Aorta (tissue), 5 donors: ENCODE results near the gene C10orf90. TPM values are rescaled to one million over a fixed set of nuclear protein-coding genes. Genes with fewer than 3 reads are reported as not detected.

Experiments used
- ATAC-seq: fragments of 200-7000 bp; cut with Tn5 transposase; one replicate; pipeline ENCODE4 v1.9.1; 2022; ENCODE audit warnings: moderate library complexity; ENCODE audit not compliant: low FRiP score
- DNase-seq, 2 donors: peaks; one replicate each; pipeline ENCODE4 v3.0.0-alpha.2; 2020
- H3K27ac ChIP-seq, 2 donors: one replicate each; pipeline ENCODE4 v1.5.1; 2013; ENCODE audit warnings: low read length in 2 of 2, mild to moderate bottlenecking in 2 of 2, moderate library complexity in 2 of 2, control low read depth in 1 of 2, inconsistent platforms in 1 of 2, low read depth in 1 of 2
- H3K27me3 ChIP-seq, 2 donors: one replicate each; pipeline ENCODE4 v1.6.1; 2013; ENCODE audit warnings: control low read depth in 1 of 2, low read length in 1 of 2, mild to moderate bottlenecking in 1 of 2, moderate library complexity in 1 of 2; ENCODE audit not compliant: insufficient read depth in 2 of 2, control insufficient read depth in 1 of 2
- H3K36me3 ChIP-seq, 2 donors: one replicate each; pipeline ENCODE4 v1.6.1; 2013; ENCODE audit warnings: control low read depth in 1 of 2, low read length in 1 of 2, mild to moderate bottlenecking in 1 of 2; ENCODE audit not compliant: insufficient read depth in 2 of 2, control insufficient read depth in 1 of 2
- H3K4me1 ChIP-seq, 2 donors: one replicate each; pipeline ENCODE4 v1.6.1; 2013; ENCODE audit warnings: low read length in 2 of 2, control low read depth in 1 of 2, mild to moderate bottlenecking in 1 of 2, moderate library complexity in 1 of 2; ENCODE audit not compliant: insufficient read depth in 2 of 2, control insufficient read depth in 1 of 2
- H3K4me3 ChIP-seq, 2 donors: one replicate each; pipeline ENCODE4 v1.5.1; 2013; ENCODE audit warnings: low read length in 2 of 2, control low read depth in 1 of 2, mild to moderate bottlenecking in 1 of 2
- H3K9me3 ChIP-seq: one replicate; pipeline ENCODE4 v1.6.1; 2013; ENCODE audit warnings: mild to moderate bottlenecking, low read length; ENCODE audit not compliant: control insufficient read depth
- WGBS, 2 donors: extraction: QIAGEN DNeasy Blood & Tissue Kit; methylation state at CpG; one replicate each; pipeline ENCODE4 v1.1.7; 2013; 5-methylcytosine and 5-hydroxymethylcytosine counted together
- intact Hi-C, 2 donors: fragments of 100-400 bp; cut with DNase I; formaldehyde crosslinking; loops; one replicate each; pipeline versions ENCODE4 v1.14.2 to v1.15.0; 2022
- polyA plus RNA-seq, 2 donors: library from polyadenylated mRNA; stranded (reverse); fragments of 200-250 nt; gene quantifications; one replicate each; pipeline ENCODE4 v1.2.3, GENCODE V29; 2013
- total RNA-seq, 2 donors: library from RNA; stranded (reverse); fragmentation: NEBNext Ultra II Directional; extraction: Animal tissue kit (Norgen Biotek cat#: 25700); gene quantifications; one replicate each; pipeline ENCODE4 v1.2.1, GENCODE V29; 2021
- donor health status: healthy with polysubstance abuse.
- donor health status: Bipolar disorder and iron deficiency.
- donor health status: DM: no; HTN: no; CAD: no.
- donor health status: DM: no; HTN: no; CAD: no.
- donor health status: DM: yes; HTN: yes; CAD: no.

C10orf90 gene
- total and polyA plus RNA-seq, 4 donors, result not detected

DNA sequence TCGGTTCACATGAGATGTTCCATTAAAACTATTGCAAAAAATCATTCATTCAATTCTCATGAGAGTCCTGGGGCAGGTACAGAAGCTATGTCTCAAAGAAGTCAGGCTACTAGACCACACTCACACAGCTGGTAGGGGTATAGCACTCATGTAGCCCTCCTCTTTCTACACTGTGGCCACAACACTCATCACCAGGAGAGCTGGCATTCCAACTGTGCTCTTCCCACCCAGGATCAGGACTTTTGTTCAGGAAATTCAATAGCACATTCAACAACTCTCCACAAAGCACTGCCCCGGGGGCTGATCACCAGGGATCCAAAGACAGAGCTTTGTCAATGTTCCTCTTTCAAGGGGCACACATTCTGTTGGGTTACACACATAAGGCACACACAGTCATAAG lies 31.0 kb upstream of the C10orf90 start:
- DNase-seq, result no peak
- no peaks in the 10 kb centered on the region for H3K9me3 ChIP-seq
- no peak overlapping the region for H3K27ac ChIP-seq
- H3K4me1 ChIP-seq, result no peaks in the 10 kb centered on the region
- intact Hi-C loops, result no loop called here
- H3K36me3 ChIP-seq, result no peaks in the 10 kb centered on the region
- WGBS, 2 donors, result 79 to 83% methylated on average over 2 of the region's 2 CpGs
- H3K4me3 ChIP-seq, result no peak overlapping the region
- no peak for ATAC-seq
- H3K27me3 ChIP-seq, result no peaks in the 10 kb centered on the region

- 25 to 44% methylated on average over 1 of the region's 1 CpG for WGBS, 2 donors
- no peaks in the 10 kb centered on the region for H3K36me3 ChIP-seq
- H3K27me3 ChIP-seq, result no peaks in the 10 kb centered on the region
- no peak for ATAC-seq
- no peak for DNase-seq
- H3K4me1 ChIP-seq, result no peaks in the 10 kb centered on the region
- intact Hi-C loops, result no loop called here
- no peaks in the 10 kb centered on the region for H3K9me3 ChIP-seq
- H3K27ac ChIP-seq, result no peak overlapping the region
- H3K4me3 ChIP-seq, result no peak overlapping the region
Measured at GRCh38 chr10:126696684-126697083, 26.2 kb upstream of the C10orf90 start.

GRCh38 chr10:126691456-126691855 lies 21.0 kb upstream of the C10orf90 start:
- no peaks in the 10 kb centered on the region for H3K4me1 ChIP-seq
- H3K27ac ChIP-seq, result no peak overlapping the region
- intact Hi-C loops, result no loop called here
- H3K4me3 ChIP-seq, result no peak overlapping the region
- ATAC-seq, result no peak
- H3K36me3 ChIP-seq, result no peaks in the 10 kb centered on the region
- no peak for DNase-seq
- no peaks in the 10 kb centered on the region for H3K27me3 ChIP-seq
- 74 to 83% methylated on average over 1 of the region's 1 CpG for WGBS, 2 donors
- H3K9me3 ChIP-seq, result peaks cover 4% of the 10 kb centered on the region

DNA sequence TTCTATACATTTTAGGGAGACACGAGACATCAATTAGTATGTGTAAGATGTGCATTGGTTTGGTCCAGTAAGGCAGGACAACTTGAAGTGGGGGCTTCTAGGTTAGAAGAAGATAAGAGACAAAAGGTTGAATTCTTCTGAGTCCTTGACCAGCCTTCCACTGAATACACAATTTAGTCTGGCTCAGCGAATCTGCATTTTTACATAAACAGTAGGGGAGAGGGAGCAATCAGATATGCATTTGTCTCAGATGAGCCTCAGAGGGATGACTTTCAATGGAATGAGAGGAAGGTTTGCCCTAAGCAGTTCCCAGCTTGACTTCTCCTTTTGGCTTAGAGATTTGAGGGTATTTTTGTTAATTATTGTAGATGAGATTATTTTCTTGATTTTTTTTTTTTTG lies 20.0 kb upstream of the C10orf90 start:
- intact Hi-C loops, result no loop called here
- DNase-seq (no peak), ATAC-seq (no peak)
- no peak overlapping the region for H3K4me3 ChIP-seq
- no peaks in the 10 kb centered on the region for H3K36me3 ChIP-seq
- peaks cover 4% of the 10 kb centered on the region for H3K9me3 ChIP-seq
- H3K4me1 ChIP-seq, result no peaks in the 10 kb centered on the region
- no peak overlapping the region for H3K27ac ChIP-seq
- 34 to 47% methylated on average over 2 of the region's 2 CpGs for WGBS, 2 donors
- H3K27me3 ChIP-seq, result no peaks in the 10 kb centered on the region

DNA sequence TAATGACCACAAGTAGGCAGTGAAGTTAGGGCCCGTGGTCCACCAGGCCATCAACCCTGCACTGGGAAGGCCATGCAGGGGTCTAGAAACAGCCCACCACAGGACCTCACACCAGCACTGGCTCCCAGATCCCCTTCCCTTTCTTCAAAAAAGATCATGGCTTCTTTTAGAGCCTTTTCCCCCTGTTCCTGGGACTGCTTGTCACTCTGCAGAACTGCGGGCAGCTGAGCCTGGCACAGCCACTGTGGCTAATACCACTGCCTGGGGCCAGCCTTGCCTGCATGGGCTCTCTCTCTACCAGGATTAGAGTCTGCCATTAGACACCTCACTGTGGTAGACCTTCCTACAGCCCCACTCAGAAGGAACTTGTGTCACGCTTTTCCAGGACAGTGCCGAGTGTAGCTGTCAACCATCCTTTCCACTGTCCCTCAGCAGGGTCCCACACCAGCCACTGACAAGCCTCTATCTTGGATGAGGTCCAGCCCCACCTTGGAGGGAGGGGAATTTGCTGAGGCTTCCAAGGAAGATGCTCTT lies 19.0 kb upstream of the C10orf90 start:
- 86 to 91% methylated on average over 4 of the region's 4 CpGs for WGBS, 2 donors
- intact Hi-C loops, result no loop called here
- peaks cover 4% of the 10 kb centered on the region for H3K9me3 ChIP-seq
- no peaks in the 10 kb centered on the region for H3K4me1 ChIP-seq
- no peak for ATAC-seq
- H3K4me3 ChIP-seq, result no peak overlapping the region
- no peak for DNase-seq
- no peaks in the 10 kb centered on the region for H3K27me3 ChIP-seq
- no peaks in the 10 kb centered on the region for H3K36me3 ChIP-seq
- no peak overlapping the region for H3K27ac ChIP-seq

- no peak overlapping the region for H3K27ac ChIP-seq
- DNase-seq (no peak), ATAC-seq (no peak)
- H3K9me3 ChIP-seq, result peaks cover 4% of the 10 kb centered on the region
- WGBS, 2 donors, result 27 to 28% methylated on average over 10 of the region's 10 CpGs
- intact Hi-C loops, result no loop called here
- H3K36me3 ChIP-seq, result no peaks in the 10 kb centered on the region
- no peaks in the 10 kb centered on the region for H3K27me3 ChIP-seq
- H3K4me3 ChIP-seq, result no peak overlapping the region
- no peaks in the 10 kb centered on the region for H3K4me1 ChIP-seq
Measured at GRCh38 chr10:126687121-126687606, 16.7 kb upstream of the C10orf90 start.

- intact Hi-C loops, result no loop called here
- Histone ChIP-seq H3K27ac (no peak overlapping the region), H3K36me3 (no peaks in the 10 kb centered on the region), H3K27me3 (no peaks in the 10 kb centered on the region), H3K4me1 (no peaks in the 10 kb centered on the region), H3K9me3 (peaks cover 4% of the 10 kb centered on the region), H3K4me3 (no peak overlapping the region)
- DNase-seq (no peak), ATAC-seq (peak; percentile 24)
- 72% methylated on average over 7 of the region's 7 CpGs for WGBS, 2 donors
Measured at GRCh38 chr10:126686719-126687118, 16.2 kb upstream of the C10orf90 start.

GRCh38 chr10:126686268-126686667 lies 15.8 kb upstream of the C10orf90 start:
- Histone ChIP-seq H3K36me3 (no peaks in the 10 kb centered on the region), H3K27me3 (no peaks in the 10 kb centered on the region), H3K4me3 (no peak overlapping the region), H3K4me1 (no peaks in the 10 kb centered on the region), H3K27ac (no peak overlapping the region), H3K9me3 (peaks cover under 1% of the 10 kb centered on the region)
- no peak for ATAC-seq
- WGBS, 2 donors, result 45 to 52% methylated on average over 3 of the region's 3 CpGs
- DNase-seq, result no peak
- intact Hi-C loops, result no loop called here

DNA sequence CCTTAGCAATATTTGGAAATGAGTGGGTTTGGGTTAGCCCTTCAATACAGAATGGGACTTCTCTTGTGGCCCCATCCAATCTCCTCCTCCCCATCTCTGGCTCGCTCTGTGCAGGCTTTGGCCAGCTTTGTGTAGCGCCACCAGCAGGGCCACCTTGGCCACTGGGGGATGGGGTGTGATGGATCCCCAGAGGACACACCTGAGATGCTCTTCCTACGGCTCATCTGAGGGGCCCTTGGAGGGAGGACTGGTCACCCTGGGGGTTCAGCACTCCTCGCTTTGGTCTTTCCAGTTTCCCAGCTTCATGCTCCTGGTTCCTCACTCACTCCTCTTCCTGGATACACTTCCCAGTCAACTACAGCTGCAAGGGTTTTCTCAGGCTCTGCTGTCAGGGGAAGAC lies 15.3 kb upstream of the C10orf90 start:
- ATAC-seq (no peak), DNase-seq (no peak)
- Histone ChIP-seq H3K36me3 (no peaks in the 10 kb centered on the region), H3K27ac (no peak overlapping the region), H3K27me3 (no peaks in the 10 kb centered on the region), H3K4me1 (no peaks in the 10 kb centered on the region), H3K9me3 (no peaks in the 10 kb centered on the region), H3K4me3 (no peak overlapping the region)
- intact Hi-C loops, result no loop called here
- 89 to 95% methylated on average over 4 of the region's 4 CpGs for WGBS, 2 donors
